Tibial nerve (tissue), 4 donors: ENCODE measurements around the gene CHST15. TPM values are rescaled to one million over a fixed set of nuclear protein-coding genes. Genes with fewer than 3 reads are reported as not detected.

Experiments used
- DNase-seq, 2 donors: peaks; one replicate each; pipeline ENCODE4 v3.0.0-alpha.2; 2019; ENCODE audit warnings: low spot score in 2 of 2
- H3K27ac ChIP-seq, 4 donors: fragments of 200-600 bp; sonication (generic) in 3 of 4; one replicate each; pipeline ENCODE4 v1.5.1; 2017 to 2019; ENCODE audit warnings: mild to moderate bottlenecking in 1 of 4
- H3K27me3 ChIP-seq, 2 donors: fragments of 200-600 bp; sonication (generic) in 1 of 2; one replicate each; pipeline versions ENCODE4 v1.5.1 to v1.6.0; 2017 to 2019
- H3K36me3 ChIP-seq, 3 donors: fragments of 200-600 bp; sonication (generic); one replicate each; pipeline ENCODE4 v1.5.1; 2018 to 2019
- H3K4me1 ChIP-seq, 4 donors: fragments of 200-600 bp; sonication (generic) in 3 of 4; one replicate each; pipeline ENCODE4 v1.5.1; 2017 to 2019
- H3K4me3 ChIP-seq, 4 donors: fragments of 200-600 bp; sonication (generic) in 3 of 4; one replicate each; pipeline ENCODE4 v1.5.1; 2017 to 2019; ENCODE audit warnings: mild to moderate bottlenecking in 1 of 4, moderate library complexity in 1 of 4
- H3K9me3 ChIP-seq, 4 donors: fragments of 200-600 bp; sonication (generic) in 3 of 4; one replicate each; pipeline ENCODE4 v1.5.1; 2017 to 2019
- EP300 ChIP-seq, 2 donors: sonication (generic); formaldehyde crosslinking; IDR thresholded peaks; one replicate each; pipeline ENCODE4 v1.6.1; 2017; ENCODE audit warnings: antibody characterized with exemption in 2 of 2, mild to moderate bottlenecking in 1 of 2
- POLR2A ChIP-seq, 2 donors: fragments of 450-650 bp; IDR thresholded peaks; one replicate each; pipeline ENCODE4 v1.6.1; 2017; ENCODE audit warnings: antibody characterized with exemption in 2 of 2, mild to moderate bottlenecking in 2 of 2, moderate library complexity in 2 of 2
- WGBS, 2 donors: methylation state at CpG; one replicate each; pipeline ENCODE4 v1.1.5; 2018; 5-methylcytosine and 5-hydroxymethylcytosine counted together
- total RNA-seq, 4 donors: library from RNA; depleted of rRNA; stranded (reverse); fragments of >200 nt; gene quantifications; one replicate each; pipeline ENCODE4 v1.1.0, GENCODE V29; 2016
- TF ChIP-seq, protein P1 (sequence below), 5 experiments: fragments of 200-600 bp in 3 of 5; fragments of 450-650 bp in 2 of 5; sonication (generic) in 3 of 5; IDR thresholded peaks; one replicate each; pipeline ENCODE4 v1.5.1; 2016 to 2019; ENCODE audit warnings: antibody characterized with exemption in 5 of 5, mild to moderate bottlenecking in 3 of 5, moderate library complexity in 2 of 5

CHST15 gene
- total RNA-seq, 4 donors from 2014 or later = 29.8 to 45.6 (median 34.3) TPM

GRCh38 chr10:124050021-124051015 lies 43.1 kb downstream of the CHST15 start:
- H3K4me3 ChIP-seq = no peak overlapping the region
- H3K27ac ChIP-seq = no peak overlapping the region
- H3K4me1 ChIP-seq = peaks cover 0 to 19% (median 7%) of the 10 kb centered on the region in 4 donors
- H3K36me3 ChIP-seq = no peaks in the 10 kb centered on the region
- DNase-seq = no peak
- H3K27me3 ChIP-seq = no peaks in the 10 kb centered on the region
- TF ChIP-seq POLR2A (IDR thresholded peaks at IDR 0.05) (no peak), EP300 (IDR thresholded peaks at IDR 0.05) (no peak)
- TF ChIP-seq, protein P1, sequence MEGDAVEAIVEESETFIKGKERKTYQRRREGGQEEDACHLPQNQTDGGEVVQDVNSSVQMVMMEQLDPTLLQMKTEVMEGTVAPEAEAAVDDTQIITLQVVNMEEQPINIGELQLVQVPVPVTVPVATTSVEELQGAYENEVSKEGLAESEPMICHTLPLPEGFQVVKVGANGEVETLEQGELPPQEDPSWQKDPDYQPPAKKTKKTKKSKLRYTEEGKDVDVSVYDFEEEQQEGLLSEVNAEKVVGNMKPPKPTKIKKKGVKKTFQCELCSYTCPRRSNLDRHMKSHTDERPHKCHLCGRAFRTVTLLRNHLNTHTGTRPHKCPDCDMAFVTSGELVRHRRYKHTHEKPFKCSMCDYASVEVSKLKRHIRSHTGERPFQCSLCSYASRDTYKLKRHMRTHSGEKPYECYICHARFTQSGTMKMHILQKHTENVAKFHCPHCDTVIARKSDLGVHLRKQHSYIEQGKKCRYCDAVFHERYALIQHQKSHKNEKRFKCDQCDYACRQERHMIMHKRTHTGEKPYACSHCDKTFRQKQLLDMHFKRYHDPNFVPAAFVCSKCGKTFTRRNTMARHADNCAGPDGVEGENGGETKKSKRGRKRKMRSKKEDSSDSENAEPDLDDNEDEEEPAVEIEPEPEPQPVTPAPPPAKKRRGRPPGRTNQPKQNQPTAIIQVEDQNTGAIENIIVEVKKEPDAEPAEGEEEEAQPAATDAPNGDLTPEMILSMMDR (IDR thresholded peaks at IDR 0.05) = no peak
- H3K9me3 ChIP-seq = peaks cover 0 to 3% (median 0%) of the 10 kb centered on the region in 4 donors
- 91 to 93% methylated on average over 17 of the region's 17 CpGs for WGBS, 2 donors

DNA sequence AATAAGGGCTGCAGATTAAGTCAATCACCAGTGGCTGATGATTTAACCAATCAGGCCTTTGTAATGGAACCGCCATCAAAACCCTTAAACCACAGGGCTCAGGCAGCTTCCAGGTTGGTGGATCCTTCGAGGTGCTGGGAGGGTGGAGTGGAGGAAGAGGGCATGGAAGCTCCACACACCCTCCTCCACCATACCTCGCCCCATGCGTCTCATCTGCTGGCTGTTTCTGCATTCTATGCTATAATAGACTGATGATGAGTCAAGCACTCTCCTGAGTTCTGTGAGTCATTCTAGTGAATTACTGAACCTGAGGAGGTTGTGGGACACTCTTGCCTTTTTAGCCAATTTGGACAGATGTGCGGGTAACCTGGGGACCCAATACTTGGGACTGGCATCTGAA lies 43.9 kb downstream of the CHST15 start:
- 95 to 97% methylated on average over 5 of the region's 5 CpGs for WGBS, 2 donors
- no peak for DNase-seq
- H3K36me3 ChIP-seq = peaks cover 0 to 1% (median 0%) of the 10 kb centered on the region in 3 donors

DNA sequence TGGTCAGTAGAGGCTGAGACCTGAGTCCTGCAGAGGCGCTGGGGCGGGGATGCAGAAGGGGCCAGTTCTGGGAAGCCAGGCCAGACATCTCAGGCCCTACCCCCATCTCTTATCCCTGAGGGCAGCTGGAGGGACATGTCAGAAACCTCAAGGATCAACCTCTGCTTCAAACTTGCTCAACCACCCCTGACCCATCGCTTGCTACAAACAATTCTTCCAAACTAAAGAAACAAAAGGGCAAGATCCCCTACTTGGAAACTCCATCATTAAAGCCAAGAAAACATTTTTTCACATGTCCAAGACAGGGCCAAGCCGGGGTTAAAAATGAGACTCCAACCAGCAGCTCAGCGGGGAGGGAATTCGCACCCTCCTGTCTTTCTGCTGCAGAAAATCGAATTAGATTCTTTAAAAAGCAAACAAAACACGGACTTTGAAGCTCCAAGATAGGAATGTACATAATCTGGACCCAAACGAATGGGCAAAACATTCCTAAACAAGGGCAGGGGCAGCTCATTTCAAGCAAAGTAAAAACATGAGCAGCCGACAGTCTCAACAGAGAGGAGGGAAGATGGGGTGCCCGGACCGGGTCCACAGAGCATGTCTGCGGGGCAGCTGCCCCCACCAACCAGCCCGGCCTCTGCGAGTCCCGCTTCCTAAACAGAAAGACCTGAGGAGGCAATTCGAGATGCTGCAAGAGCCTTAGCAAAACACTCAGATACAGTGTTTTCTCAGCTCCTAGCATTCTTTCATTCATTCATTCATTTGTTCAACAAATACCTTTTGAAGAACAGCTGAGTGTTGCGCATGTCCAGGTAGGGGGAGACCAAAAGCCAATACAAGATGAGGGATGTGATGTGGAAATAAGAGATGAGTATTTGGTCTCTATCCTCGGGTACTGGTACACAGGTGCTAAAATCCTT lies 44.8 kb downstream of the CHST15 start:
- H3K4me3 ChIP-seq = no peak overlapping the region
- peaks cover 0 to 7% (median 0%) of the 10 kb centered on the region in 3 donors for H3K36me3 ChIP-seq
- 55 to 65% methylated on average over 19 of the region's 19 CpGs for WGBS, 2 donors
- TF ChIP-seq, protein P1 (IDR thresholded peaks at IDR 0.05) = no peak
- TF ChIP-seq POLR2A (IDR thresholded peaks at IDR 0.05) = no peak
- peak in 1 of 2 donors; percentile 67 for TF ChIP-seq EP300 (IDR thresholded peaks at IDR 0.05)
- H3K27me3 ChIP-seq = no peaks in the 10 kb centered on the region
- H3K9me3 ChIP-seq = peaks cover 0 to 3% (median 0%) of the 10 kb centered on the region in 4 donors
- H3K4me1 ChIP-seq = peaks cover 0 to 20% (median 7%) of the 10 kb centered on the region in 4 donors
- H3K27ac ChIP-seq = peak overlapping the region in 2 of 4 donors; percentile 14 to 19
- DNase-seq = no peak

More for the DNA sequence above, 43.9 kb downstream of the CHST15 start:
- H3K27ac ChIP-seq = no peak overlapping the region
- H3K4me1 ChIP-seq = peaks cover 0 to 19% (median 7%) of the 10 kb centered on the region in 4 donors
- TF ChIP-seq POLR2A (IDR thresholded peaks at IDR 0.05) = no peak
- TF ChIP-seq EP300 (IDR thresholded peaks at IDR 0.05) = no peak
- TF ChIP-seq, protein P1 (IDR thresholded peaks at IDR 0.05) = no peak
- H3K9me3 ChIP-seq = peaks cover 0 to 3% (median 0%) of the 10 kb centered on the region in 4 donors
- no peaks in the 10 kb centered on the region for H3K27me3 ChIP-seq
- H3K4me3 ChIP-seq = no peak overlapping the region

DNA sequence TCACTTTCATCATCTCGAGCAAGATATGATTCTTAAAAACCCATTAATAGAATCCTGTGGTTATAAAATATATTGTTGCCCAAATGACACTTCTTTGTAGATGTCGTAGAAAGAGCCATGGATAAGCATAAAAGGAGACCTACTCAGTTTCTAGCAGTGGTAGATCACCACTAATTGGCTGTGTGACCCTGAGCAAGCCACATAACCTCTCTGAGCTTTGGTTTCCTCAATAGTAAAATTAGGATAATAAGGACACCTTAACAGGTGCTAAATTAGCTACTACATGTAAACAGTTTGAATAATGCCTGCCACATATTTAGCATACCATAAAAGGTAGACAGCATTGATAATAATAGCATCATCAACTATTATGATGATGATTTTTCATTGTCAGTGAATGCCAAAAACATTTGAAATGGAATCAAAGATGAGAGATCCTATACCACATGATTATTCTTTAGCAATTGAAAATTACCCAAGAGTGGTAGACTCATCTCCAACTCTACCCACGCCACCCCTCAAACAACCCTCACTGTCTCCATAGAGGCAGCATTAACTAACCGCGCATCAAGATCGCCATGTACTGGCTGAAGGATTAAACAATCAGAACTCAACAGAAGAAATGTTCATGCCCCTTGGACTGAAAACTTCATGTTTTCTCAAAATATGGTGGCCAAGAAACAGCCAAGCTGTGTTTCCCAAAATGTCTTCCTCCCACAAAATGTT lies 45.8 kb downstream of the CHST15 start:
- Histone ChIP-seq H3K27me3 (no peaks in the 10 kb centered on the region), H3K4me1 (peaks cover 0 to 30% (median 9%) of the 10 kb centered on the region in 4 donors), H3K4me3 (no peak overlapping the region), H3K27ac (peak overlapping the region in 2 of 4 donors; percentile 14 to 19), H3K9me3 (peaks cover 0 to 3% (median 0%) of the 10 kb centered on the region in 4 donors), H3K36me3 (peaks cover 0 to 9% (median 0%) of the 10 kb centered on the region in 3 donors)
- DNase-seq = no peak
- TF ChIP-seq POLR2A (IDR thresholded peaks at IDR 0.05) (no peak), EP300 (IDR thresholded peaks at IDR 0.05) (no peak)
- WGBS, 2 donors = 93 to 94% methylated on average over 6 of the region's 6 CpGs
